Skin of body (tissue), 2 donors: Measurements from ENCODE around the gene SAMD4A. TPM values are rescaled to one million over a fixed set of nuclear protein-coding genes. Genes with fewer than 3 reads are reported as not detected.

Experiments
- DNase-seq: peaks from one replicate; lab custom pipeline; 2025; lab: John Stamatoyannopoulos, UW
- total RNA-seq: library from RNA; depleted of rRNA; stranded (reverse); fragments of >200 nt; gene quantifications from one replicate; pipeline ENCODE4 v1.2.3, GENCODE V29; 2014

SAMD4A gene
- total RNA-seq, 1 donor from 2014 or later: 41.9 TPM

DNA sequence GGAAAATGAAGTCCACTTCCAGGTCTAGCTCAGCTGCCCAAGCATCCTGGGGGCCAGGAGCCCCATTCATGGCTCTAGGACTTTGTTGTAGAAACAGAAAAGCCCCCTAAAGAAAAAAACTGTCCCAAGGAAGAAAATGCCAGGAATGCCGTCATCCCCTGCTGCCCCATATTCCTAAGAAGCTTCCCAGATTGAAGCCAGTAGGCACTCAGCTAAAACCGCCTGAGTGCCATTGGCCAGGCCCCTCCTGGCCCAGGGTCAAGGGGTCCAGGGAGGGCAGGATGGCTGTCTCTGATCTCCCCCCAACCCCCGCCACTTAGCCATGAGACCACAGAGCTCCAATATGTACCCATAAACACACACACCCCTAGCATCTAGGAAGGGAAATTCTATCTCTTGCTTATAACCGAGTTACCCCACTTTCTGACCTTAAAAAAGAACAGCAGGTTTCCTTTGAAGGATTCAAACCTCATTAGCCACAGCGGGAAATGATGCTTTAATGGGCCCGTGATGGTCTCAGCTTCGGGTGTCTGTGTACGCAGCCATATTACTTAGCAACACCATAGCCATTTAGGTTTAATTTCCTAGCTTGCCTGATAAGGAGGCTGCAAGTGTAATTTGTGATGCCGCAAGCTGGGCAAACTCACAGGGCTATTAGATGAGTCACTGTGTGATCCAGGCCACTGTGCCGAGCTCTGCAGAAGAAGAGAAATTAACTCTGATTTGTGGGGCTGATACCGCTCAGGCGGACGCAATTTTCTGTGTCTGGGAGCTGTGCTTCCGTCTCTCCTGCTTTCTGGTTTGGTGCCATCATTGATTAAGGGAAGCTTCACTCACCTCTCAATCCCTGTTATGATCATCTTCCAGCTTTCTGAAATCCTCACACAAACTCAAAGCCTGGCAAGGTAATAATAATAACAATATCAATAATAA, 251.5 kb downstream of the SAMD4A start:
- no peak for DNase-seq

DNA sequence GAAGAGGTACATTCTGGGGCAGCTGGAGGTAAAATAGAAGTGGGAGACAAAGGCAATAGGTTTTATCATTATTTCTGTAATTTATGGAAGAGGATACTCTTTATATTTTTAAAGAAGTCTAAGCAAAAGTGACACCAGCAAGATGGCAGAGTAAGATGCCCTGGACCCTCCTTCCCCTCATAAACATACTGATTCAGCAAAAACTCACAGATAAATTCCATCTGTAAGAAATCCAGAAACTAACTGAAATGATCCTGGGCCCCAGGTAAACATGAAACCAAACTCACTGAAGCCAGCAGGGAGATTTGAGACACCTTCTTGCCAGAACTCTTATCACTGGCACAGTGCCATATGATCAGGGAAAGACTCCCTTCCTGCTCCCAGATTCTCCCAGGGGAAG, 255.8 kb downstream of the SAMD4A start:
- DNase-seq: no peak

DNA sequence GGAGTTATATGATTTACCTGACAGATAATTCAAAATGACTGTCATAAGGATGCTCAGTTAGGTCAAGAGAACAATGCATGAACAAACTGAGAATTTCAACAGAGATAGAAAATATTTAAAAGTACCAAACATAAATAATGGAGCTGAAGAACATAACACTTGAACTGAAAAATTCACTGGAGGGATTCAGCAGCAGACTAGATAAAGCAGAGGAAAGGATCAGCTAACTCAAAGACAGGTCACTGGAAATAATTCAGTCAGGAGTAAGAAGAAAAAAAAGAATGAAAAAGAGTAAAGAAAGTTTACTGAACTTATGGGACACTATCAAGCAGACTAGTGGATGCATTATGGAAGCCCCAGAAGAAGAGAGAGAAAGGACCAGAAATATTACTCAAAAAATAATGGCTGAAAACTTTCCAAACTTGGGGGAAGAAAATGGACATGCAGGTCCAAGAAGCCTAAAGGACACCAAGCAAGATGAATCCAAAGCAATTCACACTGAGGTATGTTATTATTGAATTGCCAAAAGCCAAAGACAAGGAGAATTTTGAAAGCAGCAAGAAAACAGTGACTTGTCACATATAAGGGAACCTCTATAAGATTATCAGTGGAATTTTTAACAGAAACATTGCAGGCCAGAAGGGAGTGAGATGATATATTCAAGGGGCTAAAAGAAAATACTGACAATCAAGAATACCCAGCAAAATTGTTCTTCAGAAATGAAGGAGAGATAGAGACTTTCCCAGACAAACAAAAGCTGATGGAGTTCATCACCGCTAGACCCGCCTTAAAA, 257.0 kb downstream of the SAMD4A start:
- no peak for DNase-seq

DNA sequence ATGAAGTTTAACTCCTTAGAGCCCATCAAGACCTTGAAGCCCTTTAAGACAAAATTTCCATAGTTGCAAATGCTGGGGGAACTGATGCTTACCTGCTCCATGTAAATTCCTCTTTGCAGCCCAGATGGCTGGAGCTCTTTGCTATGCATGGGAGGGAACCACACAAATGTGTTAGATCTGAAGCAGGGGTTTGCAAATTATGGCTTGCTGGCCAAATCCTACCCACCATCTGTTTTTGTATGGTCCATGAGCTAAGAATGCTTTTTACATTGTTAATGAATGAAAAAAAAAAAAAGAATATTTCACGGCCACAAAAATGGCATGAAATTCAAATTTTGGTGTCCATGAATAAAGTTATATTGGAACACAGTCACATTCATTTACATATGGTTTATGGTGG, 261.1 kb downstream of the SAMD4A start:
- no peak for DNase-seq

DNA sequence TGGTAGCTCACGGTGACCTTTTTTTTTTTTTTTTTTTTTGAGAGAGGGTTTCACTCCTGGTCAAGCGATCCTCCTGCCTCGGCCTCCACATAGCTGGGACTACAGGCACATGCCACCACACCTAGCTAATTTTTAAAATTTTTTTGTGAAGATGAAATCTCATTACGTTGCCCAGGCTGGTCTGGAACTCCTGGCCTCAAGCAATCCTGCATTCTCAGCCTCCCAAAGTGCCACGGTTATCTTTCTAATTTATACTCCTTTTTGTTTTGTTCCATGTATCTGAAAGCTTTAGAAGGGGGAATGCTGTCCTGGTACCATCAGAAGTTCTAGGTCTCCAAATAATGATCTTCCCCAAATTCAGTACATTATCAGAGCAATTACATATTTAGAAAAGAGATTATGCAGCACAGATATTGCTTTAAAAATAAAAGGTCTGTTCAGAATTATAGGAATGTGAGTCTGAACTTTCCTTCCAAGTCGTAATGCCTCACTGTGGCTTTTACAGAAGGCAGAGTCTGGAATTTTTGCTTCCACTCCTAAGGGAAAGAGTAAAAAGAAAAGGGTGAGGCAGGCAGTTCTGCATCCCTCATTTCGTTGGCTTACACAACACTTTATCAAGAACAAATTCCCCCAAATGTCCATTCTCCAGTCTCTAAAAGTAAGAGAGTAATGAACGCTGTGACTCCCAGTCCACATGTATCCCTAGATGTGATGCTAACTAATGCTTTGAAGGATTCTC, 262.7 kb downstream of the SAMD4A start:
- DNase-seq: no peak

DNA sequence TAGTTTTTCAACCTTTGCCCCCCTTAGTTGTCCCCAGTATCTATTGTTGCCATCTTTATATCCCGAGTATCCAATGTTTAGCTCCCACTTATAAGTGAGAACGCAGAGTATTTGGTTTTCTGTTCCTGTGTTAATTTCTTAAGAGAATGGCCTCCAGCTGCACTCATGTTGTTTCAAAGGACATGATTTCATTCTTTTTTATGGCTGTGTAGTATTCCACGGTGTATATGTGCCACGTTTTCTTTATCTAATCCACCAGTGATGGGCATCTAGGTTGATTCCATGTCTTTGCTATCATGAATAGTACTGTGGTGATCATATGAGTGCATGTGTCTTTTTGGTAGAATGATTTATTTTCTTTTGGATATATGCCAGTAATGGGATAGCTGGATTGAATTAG, 263.7 kb downstream of the SAMD4A start:
- DNase-seq: no peak

DNA sequence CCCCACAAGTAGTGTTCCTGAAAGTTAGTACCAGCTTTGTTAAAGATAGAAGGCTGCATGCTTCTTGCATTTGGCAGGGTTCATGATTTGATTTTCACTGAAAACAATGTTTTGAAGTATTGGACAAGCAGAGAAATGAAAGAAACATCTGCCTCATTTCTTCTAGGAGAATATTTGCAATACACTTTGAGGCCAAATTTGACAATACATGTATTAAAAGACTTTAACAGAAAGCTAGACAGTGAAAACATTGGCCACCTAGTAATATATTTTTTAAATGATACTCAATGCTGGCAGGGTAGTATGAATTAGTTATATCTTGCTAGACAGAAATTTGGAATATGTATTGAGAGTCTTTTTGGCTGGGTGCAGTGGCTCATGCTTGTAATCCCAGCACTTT, 267.2 kb downstream of the SAMD4A start:
- DNase-seq: no peak

DNA sequence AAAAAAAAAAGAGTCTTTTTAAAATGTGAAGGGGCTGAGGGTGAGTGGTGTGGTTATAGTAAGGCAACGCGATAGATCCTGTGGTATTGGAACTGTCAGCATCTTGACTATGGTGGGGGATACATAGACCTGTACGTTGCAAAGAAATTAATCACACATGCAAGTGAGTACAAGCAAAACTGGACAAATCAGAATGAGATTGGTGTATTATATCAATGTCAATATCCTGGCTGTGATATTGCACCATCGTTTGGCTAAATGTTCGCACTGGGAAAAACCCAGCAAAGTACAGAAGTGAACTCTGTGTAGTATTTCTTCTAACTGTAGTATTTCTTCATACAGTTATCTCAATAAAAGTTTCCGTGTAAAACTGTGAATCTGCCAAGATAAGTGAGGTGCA, 267.8 kb downstream of the SAMD4A start:
- no peak for DNase-seq

DNA sequence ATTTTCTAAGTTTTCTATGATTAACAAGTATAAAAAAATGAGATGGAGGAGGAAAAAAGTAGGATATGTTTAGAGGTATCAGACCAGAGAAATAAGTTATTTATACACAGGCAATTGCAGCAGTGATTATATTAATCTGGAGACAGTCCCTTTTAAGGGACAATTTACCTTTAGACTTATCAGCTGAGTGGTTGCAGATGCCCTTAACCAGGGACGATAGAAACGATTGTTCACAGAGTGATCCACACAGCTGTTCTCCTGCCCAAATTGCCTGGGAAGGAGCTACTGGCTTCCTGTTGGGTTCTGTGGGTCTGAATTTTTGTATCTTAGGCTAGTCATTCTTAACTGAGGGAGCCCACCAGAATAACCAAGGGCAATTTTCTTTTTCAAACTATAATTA, 269.3 kb downstream of the SAMD4A start:
- no peak for DNase-seq

DNA sequence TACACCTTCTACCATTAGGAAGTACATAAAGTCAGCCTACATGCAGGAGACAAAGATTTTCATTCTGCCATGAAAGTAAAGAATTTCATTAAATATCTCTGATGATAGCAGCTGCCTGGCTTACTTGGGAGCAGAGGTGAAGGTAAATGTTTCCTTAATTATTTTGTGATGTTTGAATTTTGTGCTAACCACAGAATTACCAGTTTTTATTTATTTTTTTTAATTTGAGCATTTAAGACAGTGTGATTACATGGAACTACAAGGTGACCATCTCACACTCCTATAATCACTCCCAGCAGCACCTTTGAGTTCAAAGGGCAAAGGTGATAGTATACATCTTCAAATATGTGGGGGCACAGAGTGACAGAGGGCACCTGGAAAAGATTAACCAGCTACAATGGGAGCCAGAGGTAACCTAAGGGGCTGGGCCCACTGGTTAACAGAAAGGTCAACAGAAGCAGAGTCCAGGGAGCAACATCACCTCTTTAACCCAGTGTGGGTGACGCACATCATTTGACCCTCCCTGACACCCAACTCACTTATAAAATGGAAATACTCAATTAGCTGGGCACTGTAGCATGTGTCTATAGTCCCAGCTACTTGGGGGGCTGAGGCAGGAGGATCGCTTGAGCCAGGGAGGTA, 270.7 kb downstream of the SAMD4A start:
- DNase-seq: no peak

DNA sequence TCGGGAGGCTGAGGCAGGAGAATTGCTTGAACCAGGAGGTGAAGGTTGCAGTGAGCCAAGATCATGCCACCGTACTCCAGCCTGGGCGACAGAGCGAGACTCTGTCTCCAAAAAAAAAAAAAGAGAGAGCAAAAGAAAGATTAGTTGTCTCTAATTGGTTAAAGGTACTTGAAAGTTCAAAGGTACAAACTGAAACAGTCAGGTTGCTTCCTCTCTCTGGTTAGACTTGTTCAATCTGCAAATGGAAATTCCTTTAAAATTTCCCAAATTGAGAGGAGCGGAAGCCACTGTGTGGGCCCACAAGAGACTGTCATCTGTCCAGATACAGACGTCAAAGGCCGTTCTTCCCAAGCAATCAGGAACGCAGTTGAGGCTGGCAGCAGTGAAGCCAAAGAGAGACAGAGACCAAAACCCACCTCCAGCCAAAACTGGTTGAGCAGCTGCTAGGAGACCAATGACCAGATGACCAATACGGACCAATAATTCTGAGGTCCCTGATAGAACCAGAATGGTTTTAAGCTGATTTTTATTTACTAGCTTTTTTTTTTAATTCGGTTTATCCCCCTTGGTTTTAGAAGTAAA, 272.1 kb downstream of the SAMD4A start:
- no peak for DNase-seq

DNA sequence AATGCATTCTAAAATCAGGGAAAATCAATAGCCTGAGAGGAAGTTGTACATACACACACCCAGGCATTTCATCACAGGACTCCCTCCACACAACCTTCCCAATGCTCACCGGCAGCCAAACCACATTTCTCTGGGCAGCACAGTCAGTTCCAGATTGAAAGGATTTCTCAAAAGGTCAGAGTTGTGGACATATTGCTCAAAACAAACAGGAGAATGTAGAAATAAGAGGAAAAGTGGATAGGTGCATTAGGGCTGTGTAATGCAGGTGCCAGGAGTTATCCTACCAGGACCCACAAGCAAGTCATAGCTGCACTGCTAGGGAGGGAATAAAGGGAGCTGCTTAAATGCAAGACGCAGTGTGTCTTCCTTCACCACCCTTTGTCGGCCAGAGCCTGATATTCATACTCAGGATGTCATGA, 272.8 kb downstream of the SAMD4A start:
- DNase-seq: no peak

DNA sequence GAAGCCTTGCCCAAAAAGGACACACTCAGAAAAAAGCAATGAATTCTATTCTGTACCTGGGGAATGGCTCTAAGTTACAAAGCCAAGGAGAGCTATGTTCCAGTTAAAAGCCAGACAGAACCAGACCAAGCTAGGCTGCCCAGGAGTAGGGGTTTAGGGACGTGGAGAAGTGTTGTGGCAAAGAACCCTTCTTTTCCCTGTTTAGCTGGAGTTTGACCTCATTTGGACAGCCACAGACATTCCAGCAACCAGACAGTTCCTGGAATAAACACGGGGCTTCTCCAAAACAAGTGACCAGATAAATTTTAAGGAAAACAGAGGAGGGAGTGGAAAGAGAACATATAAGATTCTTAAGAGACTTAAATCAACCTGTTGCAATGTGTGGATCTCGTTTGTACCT, 273.4 kb downstream of the SAMD4A start:
- no peak for DNase-seq

DNA sequence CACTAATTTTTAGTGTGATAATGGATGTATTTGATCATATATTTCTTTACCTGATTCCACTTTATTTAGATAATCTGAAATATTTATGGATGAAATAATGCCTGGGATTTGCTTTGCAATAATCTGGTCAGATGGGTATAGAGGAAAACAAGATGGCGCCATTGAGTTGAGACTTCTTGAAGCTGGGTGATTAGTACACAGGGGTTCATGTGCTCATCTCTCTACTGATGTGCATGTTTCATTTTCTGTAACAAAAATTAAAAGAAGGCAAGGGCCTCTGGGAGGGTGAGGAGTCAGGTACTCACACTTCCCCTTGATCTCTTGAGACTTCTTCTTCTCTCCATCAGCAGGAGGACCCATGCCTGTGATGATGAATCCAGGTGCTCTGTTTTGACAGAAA, 273.9 kb downstream of the SAMD4A start:
- no peak for DNase-seq

Other genes starting within 250 kb of the SAMD4A start
- gene CDKN3, start 170.1 kb upstream of the SAMD4A start, total RNA-seq: 13.3 TPM
- gene CNIH1, start 125.8 kb upstream of the SAMD4A start, total RNA-seq: 40.2 TPM
- 62.3 TPM for gene GMFB, start 78.1 kb upstream of the SAMD4A start, total RNA-seq
- 10.7 TPM for gene CGRRF1, start 57.2 kb upstream of the SAMD4A start, total RNA-seq